Renal cortex interstitium (tissue), 15 donors: ENCODE measurements around the gene SERGEF. TPM values are rescaled to one million over a fixed set of nuclear protein-coding genes. Genes with fewer than 3 reads are reported as not detected.

Experiments
- DNase-seq, 11 donors: peaks; one replicate each; pipeline ENCODE4 v3.0.0-alpha.2; 2013; ENCODE audit warnings: low read depth in 9 of 11, low spot score in 4 of 11; ENCODE audit errors: extremely low read depth in 1 of 11
- long read RNA-seq, 16 experiments: transcript quantifications; one replicate each; lab custom pipeline, GENCODE V29; 2026
- polyA plus RNA-seq, 3 donors: library from polyadenylated mRNA; unstranded; fragments of 120-200 nt; gene quantifications; one replicate each; pipeline ENCODE4 v1.2.1, GENCODE V29; 2013; ENCODE audit not compliant: insufficient read length in 3 of 3

The SERGEF gene
- 10 to 100 TPM; 19.9 to 20.8 (median 20.4) TPM for polyA plus RNA-seq
- long read RNA-seq, donor 1, partial matches to known transcripts: 0 of 3 reads
- long read RNA-seq, donor 1, other reads (novel, unspliced or antisense): 0 of 3 reads
- long read RNA-seq, donor 2, partial matches to known transcripts: 0 of 2 reads
- long read RNA-seq, donor 2, other reads (novel, unspliced or antisense): 0 of 2 reads
- long read RNA-seq, donor 3, partial matches to known transcripts: 0 of 6 reads
- long read RNA-seq, donor 3, other reads (novel, unspliced or antisense): 0 of 6 reads
- long read RNA-seq, donor 4, partial matches to known transcripts: 0 of 2 reads
- long read RNA-seq, donor 4, other reads (novel, unspliced or antisense): 0 of 2 reads
- long read RNA-seq, donor 5: 0 reads
- long read RNA-seq, donor 6, partial matches to known transcripts: 0 of 1 reads
- long read RNA-seq, donor 6, other reads (novel, unspliced or antisense): 0 of 1 reads
- long read RNA-seq, donor 7: 0 reads
- long read RNA-seq, donor 8, partial matches to known transcripts: 0 of 3 reads
- long read RNA-seq, donor 8, other reads (novel, unspliced or antisense): 0 of 3 reads
- long read RNA-seq, donor 9, partial matches to known transcripts: 0 of 2 reads
- long read RNA-seq, donor 9, other reads (novel, unspliced or antisense): 0 of 2 reads
- long read RNA-seq, donor 10, partial matches to known transcripts: 0 of 2 reads
- long read RNA-seq, donor 10, other reads (novel, unspliced or antisense): 0 of 2 reads
- long read RNA-seq, donor 11, partial matches to known transcripts: 0 of 2 reads
- long read RNA-seq, donor 11, other reads (novel, unspliced or antisense): 0 of 2 reads
- long read RNA-seq, donor 12: 0 reads
- long read RNA-seq, donor 13: 0 reads
- long read RNA-seq, donor 14, partial matches to known transcripts: 0 of 1 reads
- long read RNA-seq, donor 14, other reads (novel, unspliced or antisense): 0 of 1 reads
- long read RNA-seq, donor 15: 0 reads
- long read RNA-seq, donor 16, partial matches to known transcripts: 0 of 4 reads
- long read RNA-seq, donor 16, other reads (novel, unspliced or antisense): 0 of 4 reads

GRCh38 chr11:18012906-18013781 is at the start of gene SERGEF:
Gene SERGEF, minus strand, starts transcription at chr11:18013047. Its CDS starts 37 bp downstream, at chr11:18013010.
- DNase-seq: peak in 10 of 11 donors; percentile 43 to 76 (median 69)

DNA sequence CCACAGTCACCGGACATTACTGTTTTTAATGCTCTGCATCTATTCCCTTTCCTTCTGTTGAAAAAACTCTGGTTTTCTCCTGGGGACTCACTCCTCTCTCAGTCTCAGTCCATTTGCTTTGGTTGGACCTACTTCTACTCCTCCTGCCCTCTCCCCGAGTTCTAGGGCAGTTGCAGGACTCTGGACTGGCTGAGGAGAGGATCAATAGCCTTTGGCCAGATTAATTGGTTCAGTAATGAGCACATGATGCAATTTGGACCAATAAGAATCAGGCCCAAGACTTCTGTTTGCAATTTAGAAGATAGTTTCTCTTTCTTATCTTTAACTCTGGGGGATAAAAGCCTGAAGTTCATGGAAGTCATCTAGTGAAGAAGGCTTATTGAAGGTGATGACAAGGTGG is 48.5 kb upstream of the SERGEF start:
- no peak for DNase-seq

- no peak for DNase-seq
Measured at GRCh38 chr11:18056561-18057181, 43.8 kb upstream of the SERGEF start.

DNA sequence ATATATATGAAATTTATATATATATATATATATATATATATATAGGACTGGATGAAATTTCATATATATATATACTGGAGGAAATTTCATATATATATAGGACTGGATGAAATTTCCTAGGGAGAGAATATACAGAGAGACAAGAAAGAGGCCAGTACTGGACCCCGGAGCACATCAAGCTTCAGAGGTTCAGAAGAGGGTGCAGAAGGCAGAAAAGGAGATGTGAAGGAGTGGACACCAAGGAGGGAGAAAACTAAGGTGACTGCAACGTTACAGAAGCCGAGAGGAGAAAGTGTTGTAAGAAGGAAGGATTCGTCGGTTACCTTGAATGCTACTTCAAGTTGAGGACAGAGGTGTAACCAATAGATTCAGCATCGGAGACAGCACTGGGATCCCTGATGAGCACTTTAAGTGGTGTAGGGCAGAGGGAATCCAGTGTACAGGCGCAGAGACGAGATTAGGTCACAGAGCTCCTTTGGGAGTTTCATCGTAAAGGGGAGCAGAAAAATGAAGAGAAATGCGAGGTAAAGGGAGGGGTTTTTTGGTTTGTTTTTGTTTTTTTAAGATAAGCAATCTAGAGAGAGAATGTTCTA is 41.8 kb upstream of the SERGEF start:
- no peak for DNase-seq

- no peak for DNase-seq
Measured at GRCh38 chr11:18050848-18051247, 38.0 kb upstream of the SERGEF start.

- peak in 5 of 11 donors; percentile 4 to 35 (median 20) for DNase-seq
Measured at GRCh38 chr11:18046116-18046777, 33.4 kb upstream of the SERGEF start, which contains the start of gene TPH1. Gene TPH1, minus strand, starts transcription at chr11:18046269. Its CDS starts 5,507 bp downstream, at chr11:18040762.

- no peak for DNase-seq
Measured at GRCh38 chr11:18036456-18036855, 23.6 kb upstream of the SERGEF start.

DNA sequence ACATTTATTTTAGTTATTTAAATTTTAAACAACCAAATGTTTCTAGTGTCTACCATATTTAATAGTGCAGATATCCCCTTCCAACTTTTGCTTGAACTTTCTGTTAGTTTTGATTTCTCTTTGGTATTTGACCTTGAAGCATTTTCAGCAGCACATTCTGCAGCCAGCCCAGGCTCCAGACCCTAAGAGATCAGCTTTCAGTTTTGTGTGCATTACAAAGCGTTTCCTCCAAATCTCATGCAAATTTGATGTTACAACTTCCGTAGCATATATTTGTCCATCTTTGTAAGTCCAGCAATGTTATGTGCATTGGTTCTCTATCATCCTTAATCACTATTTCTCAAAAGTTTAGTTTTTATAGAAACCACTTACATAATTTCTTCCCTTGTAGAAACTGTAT is 14.6 kb upstream of the SERGEF start:
- DNase-seq: no peak

- DNase-seq: no peak
Measured at GRCh38 chr11:18022419-18022818, 9.6 kb upstream of the SERGEF start.

GRCh38 chr11:18019650-18020049 is 6.8 kb upstream of the SERGEF start:
- no peak for DNase-seq

DNA sequence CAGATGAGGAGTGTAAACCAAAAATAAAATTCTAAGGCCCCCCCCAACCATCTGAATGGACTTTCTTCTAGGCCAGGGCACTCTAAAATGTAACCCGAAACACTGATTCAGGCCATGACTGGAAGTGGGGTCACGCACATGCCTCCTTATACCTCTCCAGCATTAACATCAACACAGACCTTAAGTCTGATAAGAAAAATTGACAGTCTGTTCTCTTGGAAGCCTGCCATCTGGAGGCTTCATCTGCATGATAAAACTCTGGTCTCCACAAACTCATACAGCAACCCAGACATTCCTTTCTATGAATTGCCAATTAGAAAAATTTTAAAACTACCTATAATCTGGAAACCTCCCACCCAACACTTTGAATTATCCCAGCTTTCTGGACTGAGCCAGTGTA is 3.9 kb upstream of the SERGEF start:
- DNase-seq: no peak

DNA sequence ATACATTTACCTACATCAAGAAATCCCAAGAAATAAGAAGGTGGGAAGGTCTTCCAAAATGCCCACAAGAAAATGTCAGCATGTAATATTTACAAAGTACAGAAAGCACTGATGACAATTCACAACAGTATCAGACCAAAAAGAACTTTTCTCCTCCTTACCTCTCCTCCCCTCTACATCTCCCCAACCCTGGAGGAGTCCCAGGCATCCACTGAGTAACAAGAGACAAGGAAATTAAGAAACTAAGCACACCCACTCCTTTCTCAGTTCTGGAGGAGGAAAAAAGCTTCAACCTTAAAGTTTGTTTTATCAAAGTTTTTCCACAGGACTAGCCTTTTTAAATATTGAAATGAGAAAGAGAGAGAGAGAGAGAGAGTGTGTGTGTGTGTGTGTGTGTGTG is 2.0 kb upstream of the SERGEF start:
- DNase-seq: no peak

DNA sequence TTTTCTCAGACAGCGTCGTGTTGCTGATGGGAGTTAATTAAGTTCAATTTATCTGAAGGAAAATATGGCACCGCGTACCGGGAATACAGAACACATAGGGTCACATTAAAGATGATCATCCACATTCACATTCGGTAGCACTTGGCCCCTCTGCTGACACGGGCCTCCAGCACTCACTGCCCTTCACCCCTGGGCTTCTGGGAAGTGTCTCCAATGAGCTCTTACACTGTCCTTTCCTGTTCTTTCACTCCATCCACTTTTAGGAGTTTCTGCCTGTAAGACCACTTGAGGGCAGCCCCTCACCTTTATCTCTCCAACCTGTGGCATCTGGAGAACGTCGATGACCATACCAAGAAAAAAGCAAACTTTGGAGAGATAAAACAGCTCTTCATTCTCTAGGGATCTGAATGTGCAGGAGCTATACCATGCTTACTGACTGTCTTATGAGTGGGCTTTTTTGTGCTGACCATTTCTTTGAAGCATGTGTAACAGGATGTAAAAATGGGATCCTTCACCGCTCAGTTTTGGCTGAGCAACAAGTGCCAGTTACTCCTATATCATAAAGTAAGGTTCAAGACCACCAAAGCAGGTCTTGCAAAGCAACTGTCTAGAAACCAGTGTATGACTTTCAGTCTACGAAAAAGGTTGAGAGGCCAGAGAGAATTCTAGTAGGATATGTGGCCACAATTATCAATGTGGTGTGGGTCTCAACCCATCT is 1.1 kb upstream of the SERGEF start:
- DNase-seq: no peak

DNA sequence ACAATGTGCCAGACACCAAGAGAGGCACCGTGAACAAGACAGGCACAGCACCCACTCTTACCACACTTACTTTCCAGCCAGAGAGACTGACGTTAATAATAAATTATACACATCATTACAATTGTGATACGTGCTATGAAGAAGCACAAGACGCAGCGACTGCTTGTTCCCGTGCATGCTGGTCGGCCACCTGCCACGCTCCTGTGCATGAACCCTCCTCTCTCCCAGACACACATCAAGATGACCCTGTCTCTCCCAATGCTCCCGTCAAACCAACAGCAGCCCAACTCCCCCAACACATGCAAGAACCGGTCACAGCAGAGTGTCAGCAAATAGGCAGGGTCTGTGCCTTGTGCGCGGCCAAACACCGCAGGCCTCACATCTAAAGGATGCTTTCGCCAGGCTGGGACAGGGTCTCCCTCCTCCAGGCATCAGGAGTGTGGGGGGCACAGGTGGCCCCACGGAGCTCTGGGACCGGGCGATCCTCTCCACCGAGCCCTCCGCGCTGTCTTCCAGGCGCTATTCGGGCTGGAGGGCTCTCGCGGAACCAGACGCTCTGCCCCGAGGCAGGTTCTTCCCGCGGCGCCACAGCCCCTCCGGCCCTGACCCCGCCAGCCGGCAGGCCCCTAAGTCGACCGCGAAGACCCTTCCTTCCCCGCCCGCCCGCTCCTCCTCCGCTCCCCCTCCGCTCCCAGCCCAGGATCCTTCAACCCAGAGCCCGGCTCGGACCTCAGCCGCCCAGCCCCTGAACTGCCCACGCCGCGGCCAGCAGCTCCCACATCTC is 533 bp downstream of the SERGEF start:
- peak in 2 of 11 donors; percentile 14 to 27 for DNase-seq

DNA sequence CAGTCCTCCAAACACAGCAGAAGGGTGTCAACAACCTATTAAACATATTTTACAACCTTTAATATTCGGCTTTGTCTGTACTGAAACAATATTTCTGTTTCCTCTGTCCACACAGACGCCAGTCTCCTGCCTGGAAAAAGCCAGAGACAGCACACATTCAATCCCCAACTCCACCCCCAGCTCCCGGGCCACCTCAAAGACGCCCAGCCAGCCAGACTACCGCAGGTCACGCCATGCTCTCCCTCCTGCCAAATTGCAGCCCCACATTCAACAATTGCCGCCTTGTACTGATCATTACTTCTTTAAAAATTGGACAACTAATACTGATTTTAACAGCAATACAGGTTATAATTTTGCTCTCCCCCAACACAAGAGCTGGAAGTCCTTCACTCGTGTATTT is 1.2 kb downstream of the SERGEF start:
- DNase-seq: no peak
